A673 (cell line): ENCODE data around the gene PMAIP1. TPM values are rescaled to one million over a fixed set of nuclear protein-coding genes. Genes with fewer than 3 reads are reported as not detected.

ENCODE experiments used
- BruUV-seq: library from RNA; stranded (reverse); fragments of 400-500 nt; replicated peaks from 2 replicates; lab custom pipeline; 2021; lab: Mats Ljungman, UMichigan
- CTCF ChIA-PET: fragments of 300-600 bp; sonication (Branson Sonifier 250); formaldehyde crosslinking; loops from one replicate; lab custom pipeline; 2022; ENCODE audit warnings: antibody characterized with exemption; lab: Charles Lee
- POLR2A ChIA-PET: fragments of 300-600 bp; sonication (Branson Sonifier 250); formaldehyde crosslinking; loops from one replicate; lab custom pipeline; 2022; ENCODE audit warnings: antibody characterized with exemption; ENCODE audit not compliant: low non-redundant PET; lab: Charles Lee
- DNase-seq: peaks from one replicate; pipeline ENCODE4 v3.0.0-alpha.2; 2015; ENCODE audit warnings: low spot score
- H3K27ac ChIP-seq: fragments of 200-600 bp; sonication (generic); 2 replicates; pipeline ENCODE4 v1.5.1; 2016; ENCODE audit warnings: mixed run types, low read depth, mild to moderate bottlenecking, mixed read lengths, antibody characterized with exemption, low read length; ENCODE audit not compliant: poor library complexity, severe bottlenecking
- H3K27me3 ChIP-seq: fragments of 200-600 bp; sonication (generic); replicated peaks from 2 replicates; pipeline ENCODE4 v1.6.1; 2017; ENCODE audit warnings: mixed run types, low read depth, mild to moderate bottlenecking, mixed read lengths, antibody characterized with exemption, low read length; ENCODE audit not compliant: insufficient read depth, poor library complexity
- H3K36me3 ChIP-seq: fragments of 200-600 bp; sonication (generic); 2 replicates; pipeline ENCODE4 v1.6.1; 2016; ENCODE audit warnings: mixed run types, mild to moderate bottlenecking, mixed read lengths, antibody characterized with exemption, low read length; ENCODE audit not compliant: insufficient read depth, poor library complexity, severe bottlenecking
- H3K4me1 ChIP-seq: fragments of 200-600 bp; sonication (generic); 2 replicates; pipeline ENCODE4 v1.6.1; 2017; ENCODE audit warnings: mixed run types, mild to moderate bottlenecking, mixed read lengths, antibody characterized with exemption, low read length; ENCODE audit not compliant: insufficient read depth, poor library complexity, severe bottlenecking
- H3K4me3 ChIP-seq: fragments of 200-600 bp; sonication (generic); 2 replicates; pipeline ENCODE4 v1.5.1; 2016; ENCODE audit warnings: low read depth, mixed run types, mild to moderate bottlenecking, mixed read lengths, low read length; ENCODE audit not compliant: poor library complexity, severe bottlenecking
- H3K9me3 ChIP-seq: fragments of 200-600 bp; sonication (generic); 2 replicates; pipeline ENCODE4 v1.6.1; 2016; ENCODE audit warnings: mixed run types, low read depth, mild to moderate bottlenecking, mixed read lengths, antibody characterized with exemption, low read length; ENCODE audit not compliant: poor library complexity, severe bottlenecking
- CTCF ChIP-seq: fragments of 300-800, 200-600 bp; sonication (generic); conservative IDR thresholded peaks from 2 replicates; pipeline ENCODE4 v1.5.1; 2017; ENCODE audit warnings: low read depth, mild to moderate bottlenecking, antibody characterized with exemption, low read length, moderate library complexity, mixed read lengths
- EZH2 ChIP-seq: fragments of 200-600 bp; sonication (generic); IDR thresholded peaks from 2 replicates; pipeline ENCODE4 v1.6.1; 2017; ENCODE audit warnings: borderline replicate concordance, low read depth, mild to moderate bottlenecking, mixed read lengths, antibody characterized with exemption, low read length; ENCODE audit not compliant: poor library complexity, severe bottlenecking
- intact Hi-C: fragments of 100-400 bp; cut with micrococcal nuclease; formaldehyde crosslinking; loops from one replicate; pipeline ENCODE4 v1.10.0; 2022; ENCODE audit not compliant: unreplicated experiment
- total RNA-seq: library from RNA; stranded (reverse); gene quantifications from 2 replicates; pipeline ENCODE4 v1.2.3, GENCODE V29; 2021

Gene PMAIP1
- total RNA-seq, 1 experiment from 2014 or later: 43.6 TPM

DNA sequence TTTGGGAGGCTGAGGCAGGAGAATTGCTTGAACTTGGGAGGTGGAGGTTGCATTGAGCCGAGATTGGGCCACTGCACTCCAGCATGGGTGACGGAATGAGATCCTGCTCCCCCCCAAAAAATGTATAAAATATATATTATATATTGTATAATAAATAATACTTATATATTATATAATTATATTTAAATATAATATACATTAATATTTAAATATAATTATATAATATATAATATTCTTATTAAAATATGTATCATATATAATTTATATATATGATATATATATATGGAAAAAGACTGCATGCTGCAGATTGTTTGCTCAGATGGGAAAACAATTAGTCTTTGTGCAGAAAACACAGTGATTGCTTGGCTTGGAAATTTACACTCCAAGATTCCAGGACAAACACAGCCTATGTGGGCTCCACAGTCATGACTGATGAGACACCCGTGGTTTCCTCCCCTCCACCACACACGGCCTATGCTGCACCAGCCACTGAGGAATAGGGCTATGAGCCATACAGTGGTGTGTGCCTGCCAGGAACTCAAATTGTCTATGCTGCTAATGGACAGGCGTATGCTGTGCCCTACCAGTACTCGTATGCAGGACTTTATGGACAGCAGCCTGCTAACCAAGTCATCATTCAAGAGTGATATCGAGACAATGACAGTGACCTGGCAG is 30.0 kb downstream of the PMAIP1 start:
- no peak overlapping the region for H3K4me3 ChIP-seq
- no peaks in the 10 kb centered on the region for H3K27me3 ChIP-seq
- no peaks in the 10 kb centered on the region for H3K9me3 ChIP-seq
- TF ChIP-seq CTCF (no peak), EZH2 (no peak)
- BruUV-seq: no TSS peak
- DNase-seq: no peak
- POLR2A ChIA-PET: no interaction called here
- no peaks in the 10 kb centered on the region for H3K36me3 ChIP-seq
- CTCF ChIA-PET: no interaction called here
- intact Hi-C loops: no loop called here
- no peaks in the 10 kb centered on the region for H3K4me1 ChIP-seq
- no peak overlapping the region for H3K27ac ChIP-seq

- no peaks in the 10 kb centered on the region for H3K9me3 ChIP-seq
- H3K4me1 ChIP-seq: no peaks in the 10 kb centered on the region
- no peak for TF ChIP-seq CTCF
- TF ChIP-seq EZH2: no peak
- ChIA-PET POLR2A (interaction anchor here (0.6 kb wide), 1 partner anchor 11 kb away, joined by 11 read pairs; no protein-coding TSS in a partner anchor), CTCF (no interaction called here)
- H3K36me3 ChIP-seq: no peaks in the 10 kb centered on the region
- H3K4me3 ChIP-seq: no peak overlapping the region
- BruUV-seq: no TSS peak
- intact Hi-C loops: no loop called here
- H3K27me3 ChIP-seq: no peaks in the 10 kb centered on the region
- H3K27ac ChIP-seq: no peak overlapping the region
- DNase-seq: no peak
Measured at GRCh38 chr18:59932401-59932800, 32.6 kb downstream of the PMAIP1 start.

- no TSS peak for BruUV-seq
- intact Hi-C loops: no loop called here
- H3K27ac ChIP-seq: no peak overlapping the region
- no peak for DNase-seq
- H3K9me3 ChIP-seq: no peaks in the 10 kb centered on the region
- no peak overlapping the region for H3K4me3 ChIP-seq
- no peak for TF ChIP-seq EZH2
- no peak for TF ChIP-seq CTCF
- no peaks in the 10 kb centered on the region for H3K27me3 ChIP-seq
- no peaks in the 10 kb centered on the region for H3K4me1 ChIP-seq
- H3K36me3 ChIP-seq: no peaks in the 10 kb centered on the region
- ChIA-PET POLR2A (no interaction called here), CTCF (no interaction called here)
Measured at GRCh38 chr18:59938676-59939075, 38.9 kb downstream of the PMAIP1 start.
